Esophagus mucosa (tissue), 1 donor: Measurements from ENCODE around the gene MT1F. TPM values are rescaled to one million over a fixed set of nuclear protein-coding genes. Genes with fewer than 3 reads are reported as not detected.
"Not testable (repeated sequence)": the region's sequence is repeated elsewhere in the genome, so short reads cannot be mapped to it uniquely, and the experiment has no call there.

Experiments
- ATAC-seq: fragments of 200-7000 bp; cut with Tn5 transposase; one replicate; pipeline ENCODE4 v1.9.1; 2020
- total RNA-seq: library from RNA; stranded (reverse); gene quantifications from one replicate; pipeline ENCODE4 v1.2.4, GENCODE V29; 2023
- donor health status: DM: yes; HTN: yes; CAD: no.

MT1F gene
- total RNA-seq, 1 donor from 2014 or later, result 3.7 TPM

DNA sequence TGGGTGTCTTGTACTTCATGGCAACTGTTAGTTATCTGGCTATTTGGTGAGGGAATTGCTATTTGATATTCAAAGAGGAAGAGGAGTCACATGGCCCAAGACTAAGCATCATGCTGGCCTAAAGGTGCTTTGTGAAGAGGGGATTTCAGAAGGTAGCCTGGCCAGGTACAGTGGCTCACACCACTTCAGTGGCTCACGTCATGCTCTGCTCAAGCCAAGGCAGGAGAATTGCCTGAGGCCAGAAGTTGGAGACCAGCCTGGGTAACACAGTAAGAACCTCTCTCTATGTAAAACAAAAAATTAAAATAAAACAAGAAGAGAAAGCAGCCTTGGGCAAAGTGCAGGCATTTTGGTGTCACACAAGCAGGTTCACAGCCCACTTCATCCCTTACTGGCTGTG, 12.4 kb upstream of the MT1F start:
- ATAC-seq, result no peak

DNA sequence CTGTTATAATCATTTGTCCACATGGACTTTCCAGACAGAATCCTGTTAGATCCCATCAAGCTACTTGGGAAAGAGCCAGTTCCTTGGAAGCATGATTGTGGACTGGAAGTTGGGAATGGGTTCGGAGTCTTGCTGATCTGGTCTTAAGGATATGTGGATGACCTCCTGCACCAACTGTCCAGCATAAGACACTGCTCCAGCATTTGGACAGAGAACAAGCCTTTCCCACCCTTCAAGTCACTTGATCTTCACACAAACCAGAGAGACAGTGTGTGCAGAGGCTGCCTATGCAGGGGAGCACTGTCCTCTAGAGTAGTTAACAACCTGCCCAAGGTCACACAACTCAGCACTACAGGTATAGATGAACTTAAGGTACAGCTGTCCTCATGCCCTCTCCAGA, 11.9 kb upstream of the MT1F start:
- ATAC-seq, result no peak

DNA sequence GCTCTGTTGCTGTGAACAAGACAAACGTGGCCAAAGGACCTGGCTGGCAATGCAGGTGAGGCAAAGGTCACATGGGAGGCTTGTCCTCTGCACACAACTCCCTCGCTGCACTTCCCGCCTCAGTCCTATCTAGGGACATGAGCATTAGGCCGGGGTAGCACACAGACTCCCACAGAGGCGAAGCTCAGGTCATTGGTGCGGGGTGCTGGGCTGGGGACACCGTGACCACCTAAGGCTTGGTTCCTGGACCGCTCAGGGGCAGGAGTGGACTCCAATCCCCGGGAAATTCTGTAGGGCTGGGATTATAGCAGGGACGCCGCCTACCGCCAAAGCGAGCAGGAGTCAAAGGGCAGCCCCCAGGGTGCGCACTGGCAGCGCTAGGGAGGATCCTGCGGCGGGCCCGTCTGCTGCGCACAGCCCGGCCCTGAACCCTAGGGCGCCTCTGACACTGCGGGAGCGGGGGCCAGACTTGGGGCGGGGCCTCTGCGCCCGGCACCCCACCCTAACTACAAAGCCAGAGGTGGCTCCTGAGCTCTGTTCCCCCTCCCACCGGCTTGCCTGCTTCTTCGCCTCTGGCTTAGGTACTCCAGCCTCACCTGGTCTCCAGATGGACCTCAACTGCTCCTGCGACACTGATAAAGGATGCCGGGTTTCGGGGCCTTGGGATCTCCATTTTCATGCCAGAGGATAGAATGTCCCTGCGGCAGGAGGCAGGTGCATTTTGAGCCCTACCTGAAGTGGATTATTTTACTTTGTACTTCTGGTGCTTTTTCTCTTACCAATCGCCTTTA, 9.9 kb upstream of the MT1F start:
- no peak for ATAC-seq

DNA sequence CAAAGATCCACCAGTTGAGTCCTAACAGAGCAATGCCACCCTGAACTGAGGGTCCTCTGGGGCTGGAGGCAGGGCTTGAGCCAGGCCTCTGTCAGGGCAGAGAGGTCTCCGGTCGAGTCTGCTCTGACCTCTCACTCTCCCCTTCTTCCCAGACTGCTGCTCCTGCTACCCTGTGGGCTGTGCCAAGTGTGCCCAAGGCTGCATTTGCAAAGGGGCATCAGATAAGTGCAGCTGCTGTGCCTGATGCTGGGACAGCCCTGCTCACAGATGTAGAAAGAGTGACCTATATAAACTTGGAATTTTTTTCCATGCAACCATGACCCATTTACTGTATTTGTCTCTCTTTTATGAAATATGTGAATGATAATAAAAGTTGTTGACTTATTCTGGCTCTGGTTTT, 8.5 kb upstream of the MT1F start:
- no peak for ATAC-seq

DNA sequence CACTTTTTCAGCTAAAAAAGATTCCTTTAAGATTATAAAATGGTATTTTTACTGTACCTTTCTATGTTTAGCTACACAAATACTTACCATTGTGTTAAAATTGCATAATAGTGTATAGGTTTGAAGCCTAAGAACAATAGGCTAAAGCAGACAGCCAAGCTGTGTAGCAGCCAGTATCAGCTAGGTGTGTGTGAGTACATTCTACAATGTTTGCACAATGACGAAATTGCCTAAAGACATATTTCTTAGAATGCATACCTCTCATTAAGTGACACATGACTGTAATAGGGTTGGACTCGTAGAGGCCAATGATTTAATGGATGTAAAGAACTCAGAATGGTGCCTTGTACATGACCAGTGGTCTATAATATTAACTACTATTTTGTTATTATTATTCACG, 7.9 kb upstream of the MT1F start:
- ATAC-seq, result peak; percentile 95

DNA sequence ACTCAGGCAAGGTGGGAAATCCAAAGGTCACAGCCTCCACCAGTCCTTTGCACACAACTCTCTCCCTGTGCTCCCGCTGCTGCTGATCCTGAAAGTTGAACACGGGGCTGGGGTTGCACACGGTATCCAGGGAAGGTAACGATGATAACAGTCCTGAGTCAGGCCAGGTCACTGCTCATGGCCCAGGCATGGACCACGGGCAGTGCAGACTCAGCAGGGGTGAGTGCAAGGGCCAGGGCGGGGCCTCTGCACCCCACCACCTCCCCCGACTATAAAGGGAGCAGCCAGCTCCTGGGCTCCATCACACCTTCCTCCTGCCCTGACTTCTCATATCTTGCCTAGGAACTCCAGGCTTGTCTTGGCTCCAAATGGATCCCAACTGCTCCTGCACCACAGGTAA, 6.2 kb upstream of the MT1F start, which contains the start of gene MT1B:
Gene MT1B, plus strand, starts transcription at position 301 of the 400 bp plus-strand sequence. Its CDS starts 68 bp downstream, at position 369.
- no peak for ATAC-seq

DNA sequence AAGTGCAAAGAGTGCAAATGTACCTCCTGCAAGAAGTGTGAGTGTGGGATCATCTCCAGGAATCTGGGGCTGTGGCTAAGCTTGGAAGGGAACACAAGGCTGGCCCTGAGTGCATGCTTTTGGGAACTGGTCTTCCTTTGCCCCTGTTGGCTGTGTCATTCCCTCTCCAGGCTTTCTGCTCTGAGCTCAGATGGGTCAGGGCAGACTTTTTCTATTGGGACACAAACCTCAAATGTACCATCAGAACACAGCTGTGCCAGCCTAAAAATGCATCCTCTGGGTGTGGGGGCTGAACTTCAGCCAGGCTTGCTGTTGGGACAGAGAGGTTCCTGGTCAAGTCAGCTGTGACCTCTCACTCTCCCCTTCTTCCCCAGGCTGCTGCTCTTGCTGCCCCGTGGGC, 5.2 kb upstream of the MT1F start:
- ATAC-seq, result no peak

DNA sequence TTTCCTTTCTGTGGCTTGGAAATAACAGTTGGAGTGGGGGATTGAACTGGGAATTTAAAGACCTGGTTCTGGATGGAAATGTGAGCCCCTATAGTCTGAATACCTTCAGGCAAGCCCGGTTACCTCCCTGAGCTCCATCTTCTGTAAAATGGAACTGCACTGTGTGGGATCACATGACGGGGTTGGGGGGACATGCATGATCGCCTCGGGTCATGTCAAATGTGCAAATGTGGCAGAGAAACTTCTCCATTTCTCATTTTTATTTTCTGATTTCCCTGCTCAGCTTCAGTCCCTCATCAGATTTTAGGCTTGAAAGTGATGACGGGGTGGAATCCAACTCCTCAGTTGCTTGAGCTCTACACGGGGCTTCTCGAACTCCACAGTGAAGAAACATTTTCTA, 4.5 kb upstream of the MT1F start:
- ATAC-seq, result no peak

DNA sequence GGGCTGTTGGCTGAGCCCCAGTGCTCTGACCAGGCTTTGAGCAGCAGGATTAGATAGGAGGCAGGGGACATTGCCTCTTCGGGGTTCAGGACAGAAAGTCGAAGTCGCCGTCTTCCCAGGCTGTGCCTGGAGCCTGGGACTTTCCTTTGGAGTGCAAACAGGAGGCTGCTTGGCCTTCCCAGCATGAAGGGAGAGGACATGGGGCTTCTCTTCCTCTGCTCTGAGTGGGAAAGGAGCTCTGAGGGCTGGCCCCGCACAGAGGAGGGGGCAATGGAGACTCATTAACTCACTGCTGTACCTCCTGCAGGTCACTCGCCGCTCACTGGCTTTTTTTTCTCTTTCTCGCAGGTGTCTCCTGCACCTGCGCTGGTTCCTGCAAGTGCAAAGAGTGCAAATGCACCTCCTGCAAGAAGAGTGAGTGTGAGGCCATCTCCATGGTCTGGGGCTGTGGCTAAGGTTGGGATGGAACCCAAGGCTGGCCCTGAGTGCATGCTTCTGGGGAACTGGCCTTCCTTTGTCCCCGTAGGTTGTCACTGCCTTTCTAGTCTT, 642 bp downstream of the MT1F start:
- ATAC-seq, result no peak

DNA sequence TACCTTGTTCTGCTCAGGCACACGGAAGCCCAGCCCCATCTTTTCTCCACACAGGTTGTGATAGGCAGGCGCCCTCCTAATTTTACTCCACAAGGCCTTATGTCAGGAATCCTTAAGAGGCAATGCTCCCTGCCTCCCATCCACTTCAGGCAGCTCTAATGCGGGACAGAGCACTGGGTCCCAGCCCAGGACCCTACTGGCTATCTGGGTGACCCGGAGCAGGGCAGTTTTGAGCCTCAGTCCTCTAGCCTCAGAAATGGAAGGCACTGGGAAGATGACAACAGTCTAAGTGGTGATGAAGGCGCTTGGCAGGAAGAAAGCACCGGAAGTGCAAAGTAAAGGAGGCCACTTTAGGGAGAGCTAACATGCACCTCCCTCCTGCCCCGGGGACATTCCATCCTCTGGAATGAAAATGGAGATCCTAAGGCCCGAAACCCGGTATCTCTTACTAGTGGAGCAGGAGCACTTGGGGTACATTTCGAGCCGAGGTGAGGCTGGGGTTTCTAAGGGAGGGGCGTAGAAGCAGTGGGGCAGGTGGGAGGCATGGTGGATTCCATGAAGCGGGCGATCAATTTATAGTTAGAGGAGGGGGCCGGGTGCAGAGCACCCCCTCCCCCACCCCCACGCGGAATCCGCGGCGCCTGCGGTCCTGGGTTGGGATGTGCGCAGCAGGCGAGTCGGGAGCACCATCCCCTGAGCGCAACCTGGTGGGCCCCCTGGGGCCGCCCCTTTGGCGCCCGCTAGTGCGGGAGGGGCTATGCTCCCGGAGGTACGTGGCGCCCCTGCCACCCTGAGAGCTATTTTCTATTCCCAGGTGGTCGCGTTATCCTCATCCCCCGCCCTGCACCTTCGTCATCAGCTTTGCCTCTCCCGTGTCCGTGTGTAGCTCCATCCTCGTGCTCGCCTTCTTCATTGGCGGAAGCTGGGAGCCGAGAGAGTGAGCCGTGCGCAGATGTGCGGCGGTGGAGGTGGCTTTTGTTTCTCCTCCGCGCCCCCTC, 4.9 kb downstream of the MT1F start:
- ATAC-seq, result no peak

DNA sequence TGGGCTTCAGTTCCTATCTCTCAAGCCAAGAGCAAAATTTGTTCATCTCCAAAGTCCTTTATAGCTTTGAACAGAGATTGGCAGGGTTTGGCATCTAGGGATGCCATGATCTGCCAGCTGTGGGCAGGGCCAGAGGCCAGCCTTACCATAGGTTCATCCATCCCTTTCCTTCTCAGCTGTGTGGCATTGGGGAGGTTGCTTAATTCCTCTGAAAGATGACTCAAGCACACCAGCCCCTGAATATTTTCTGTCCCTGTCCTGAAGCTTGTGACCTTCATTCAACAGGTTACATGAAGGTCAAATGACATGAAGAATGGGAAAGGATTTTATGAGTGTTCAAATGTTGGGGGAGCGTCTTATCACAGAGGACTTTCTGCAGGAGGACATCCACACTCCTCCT, 6.7 kb downstream of the MT1F start:
- ATAC-seq, result no peak

DNA sequence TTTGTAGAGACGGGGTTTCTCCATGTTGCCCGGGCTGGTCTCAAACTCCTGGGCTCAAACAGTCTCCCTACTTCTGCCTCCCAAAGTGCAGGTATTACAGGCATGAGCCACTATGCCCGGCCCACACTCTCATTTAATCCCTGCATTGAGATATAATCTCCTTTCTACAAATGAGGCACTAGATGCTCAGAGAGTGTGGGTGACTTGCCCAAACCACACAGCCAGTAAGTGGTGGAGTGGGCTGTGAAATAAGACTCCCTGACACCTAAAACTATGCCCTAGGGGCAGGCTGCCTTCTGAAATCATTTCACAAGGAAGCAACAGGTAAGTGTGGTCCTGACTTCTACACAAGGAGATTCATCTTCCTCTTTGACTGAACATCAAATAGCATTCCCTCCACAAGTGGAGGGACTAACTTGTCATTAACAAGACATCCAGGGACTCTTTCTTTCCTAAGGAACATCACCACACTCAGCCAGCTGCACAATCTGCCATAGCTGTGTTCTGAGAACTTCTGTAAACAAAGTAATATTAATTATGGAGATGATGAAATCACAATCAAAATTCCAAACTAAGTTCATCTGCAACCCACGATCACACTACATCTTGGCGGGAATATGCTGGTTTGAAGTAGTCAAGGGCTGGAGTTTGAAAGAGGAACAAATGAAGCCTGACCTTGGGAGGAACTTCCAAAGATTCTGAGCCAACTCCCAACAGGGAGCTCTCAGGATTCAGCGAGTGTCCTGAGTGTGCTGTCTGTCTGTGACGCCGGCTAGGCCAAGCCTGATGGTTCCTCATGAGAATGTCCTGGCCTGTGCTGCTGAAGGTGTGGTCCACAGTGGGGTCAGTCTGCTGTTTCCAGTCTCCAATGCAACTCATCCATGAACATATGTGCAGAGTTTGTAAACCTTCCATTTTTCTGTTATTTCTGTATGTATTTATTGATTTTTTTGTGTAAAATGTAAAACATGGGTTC, 7.8 kb downstream of the MT1F start:
- ATAC-seq, result not testable (repeated sequence)

DNA sequence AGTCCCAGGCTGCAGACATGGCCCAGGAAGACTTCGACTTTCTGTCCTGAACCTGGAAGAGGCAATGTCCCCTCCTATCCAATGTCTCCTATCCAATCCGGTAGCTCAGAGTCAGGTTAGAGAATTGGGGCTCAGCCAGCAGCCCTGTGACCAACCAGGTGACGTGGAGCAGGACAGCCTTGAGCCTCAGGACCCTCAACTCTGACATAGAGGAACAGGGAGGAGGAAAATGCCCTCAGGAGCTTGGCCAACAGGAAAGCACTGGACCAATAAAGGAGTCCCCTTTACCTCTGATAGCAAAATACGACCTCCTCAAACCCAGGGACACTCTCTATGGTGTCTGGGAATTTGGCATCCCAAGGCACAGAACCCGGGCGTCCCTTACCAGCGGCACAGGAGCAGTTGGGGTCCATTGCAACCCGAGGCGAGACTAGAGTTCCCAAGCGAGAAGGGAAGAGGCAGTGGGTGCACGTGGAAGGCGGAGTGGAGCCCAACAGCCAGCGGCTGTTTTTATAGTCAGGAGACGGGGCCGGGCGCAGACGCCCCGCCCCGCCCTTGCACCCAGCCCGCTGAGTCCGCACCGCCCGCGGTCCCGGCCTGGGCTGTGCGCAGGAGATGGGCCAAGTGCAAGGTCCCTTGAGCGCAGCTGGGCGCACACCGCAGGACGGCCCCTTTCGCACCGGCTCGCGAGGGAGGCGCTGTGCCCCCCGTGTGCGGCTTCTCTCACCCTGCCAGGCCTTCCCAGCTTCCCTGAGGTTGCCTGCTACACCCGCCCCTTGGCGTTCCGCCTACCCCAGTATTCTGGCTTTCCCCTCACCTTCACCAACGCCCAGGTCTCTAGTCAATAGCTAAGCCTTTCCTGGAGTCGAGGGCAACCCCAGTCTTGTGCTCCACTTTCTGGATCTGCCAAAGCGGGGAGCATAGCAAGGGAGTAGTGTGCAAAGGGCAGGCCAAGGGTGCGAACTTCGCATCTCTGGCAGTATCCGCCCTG, 10.1 kb downstream of the MT1F start, which contains the start of gene MT1G:
Gene MT1G, minus strand, starts transcription at position 485 of the 991 bp plus-strand sequence. Its CDS starts 72 bp downstream, at position 413.
- ATAC-seq, result peak; percentile 80

DNA sequence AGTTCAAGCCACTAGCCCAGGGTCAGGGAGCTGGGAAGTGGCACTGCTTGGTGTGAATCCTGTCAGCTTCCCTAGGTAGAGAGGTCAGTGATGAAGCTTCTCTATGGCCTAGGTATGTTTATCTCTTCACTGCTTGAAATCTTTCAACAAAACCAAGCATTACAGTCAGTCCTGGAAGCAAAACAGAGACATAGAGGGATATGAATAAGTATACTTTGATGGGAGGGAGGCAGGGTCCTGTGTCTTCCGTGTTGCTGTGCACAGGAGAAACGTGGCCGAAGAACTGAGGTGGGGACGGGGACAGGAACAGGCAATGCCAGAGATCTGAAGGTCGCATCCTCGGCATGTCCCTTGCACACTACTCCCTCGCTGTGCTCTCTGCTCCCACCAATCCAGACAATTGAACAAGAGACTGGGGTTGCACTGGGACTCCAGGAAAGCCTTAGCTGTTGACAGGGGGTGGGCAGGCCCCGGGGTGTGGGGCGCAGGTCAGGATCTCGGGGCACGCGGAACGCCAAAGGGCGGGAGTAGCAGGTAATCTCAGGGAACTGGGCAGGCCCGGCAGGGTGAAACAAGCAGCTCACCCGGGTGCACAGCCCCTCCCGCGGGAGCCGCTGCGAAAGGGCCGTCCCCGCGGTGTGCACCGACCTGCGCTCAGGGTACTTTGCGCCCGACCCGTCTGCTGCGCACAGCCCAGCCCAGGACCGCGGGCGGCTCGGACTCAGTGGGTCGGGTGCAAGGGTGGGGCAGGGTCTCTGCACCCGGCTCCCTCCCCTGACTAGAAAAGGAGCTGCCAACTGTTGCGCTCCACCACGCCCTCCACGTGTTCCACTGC, 11.5 kb downstream of the MT1F start, which contains the start of gene MT1H:
Gene MT1H, plus strand, starts transcription at position 810 of the 835 bp plus-strand sequence. CDS start 71 bp downstream, outside the sequence.
- peak; percentile 77 for ATAC-seq

DNA sequence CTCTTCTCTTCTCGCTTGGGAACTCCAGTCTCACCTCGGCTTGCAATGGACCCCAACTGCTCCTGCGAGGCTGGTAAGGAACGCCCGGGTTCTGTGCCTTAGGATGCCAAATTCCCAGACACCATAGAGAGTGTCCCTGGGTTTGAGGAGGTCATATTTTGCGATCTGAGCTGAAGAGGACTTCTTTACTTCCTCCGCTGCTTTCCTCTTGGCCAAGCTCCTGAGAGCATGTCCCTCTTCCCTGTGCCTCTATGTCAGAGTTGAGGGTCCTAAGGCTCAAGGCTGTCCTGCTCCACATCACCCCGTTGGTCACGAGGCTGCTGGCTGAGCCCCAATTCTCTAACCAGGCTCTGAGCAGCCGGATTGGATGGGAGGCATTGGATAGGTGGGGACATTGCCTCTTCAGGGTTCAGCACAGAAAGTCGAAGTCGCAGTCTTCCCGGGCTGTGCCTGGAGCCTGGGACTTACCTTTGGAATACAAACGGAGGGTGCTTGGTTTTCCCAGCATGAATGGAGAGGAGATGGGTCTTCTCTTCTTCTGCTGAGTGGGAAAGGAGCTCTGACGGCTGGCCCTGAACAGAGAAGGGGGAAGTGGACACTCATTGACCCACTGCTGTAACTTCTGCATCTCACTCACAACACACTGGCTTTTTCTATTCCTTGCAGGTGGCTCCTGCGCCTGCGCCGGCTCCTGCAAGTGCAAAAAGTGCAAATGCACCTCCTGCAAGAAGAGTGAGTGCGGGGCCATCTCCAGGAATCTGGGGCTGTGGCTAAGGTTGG, 12.3 kb downstream of the MT1F start:
- ATAC-seq, result no peak

DNA sequence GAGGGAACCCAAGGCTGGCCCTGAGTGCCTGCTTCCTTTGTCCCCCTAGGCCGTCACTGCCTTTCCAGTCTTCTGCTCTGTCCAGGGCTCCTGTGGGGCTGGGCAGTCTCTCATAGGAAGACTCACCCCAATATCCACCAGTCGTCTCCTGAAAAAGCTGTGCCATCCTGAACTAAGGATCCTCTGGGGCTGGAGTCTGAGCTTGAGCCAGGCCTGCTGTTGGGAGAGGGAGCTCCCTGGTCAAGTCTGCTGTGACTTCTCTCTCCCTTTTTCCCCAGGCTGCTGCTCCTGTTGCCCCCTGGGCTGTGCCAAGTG, 12.8 kb downstream of the MT1F start:
- no peak for ATAC-seq

DNA sequence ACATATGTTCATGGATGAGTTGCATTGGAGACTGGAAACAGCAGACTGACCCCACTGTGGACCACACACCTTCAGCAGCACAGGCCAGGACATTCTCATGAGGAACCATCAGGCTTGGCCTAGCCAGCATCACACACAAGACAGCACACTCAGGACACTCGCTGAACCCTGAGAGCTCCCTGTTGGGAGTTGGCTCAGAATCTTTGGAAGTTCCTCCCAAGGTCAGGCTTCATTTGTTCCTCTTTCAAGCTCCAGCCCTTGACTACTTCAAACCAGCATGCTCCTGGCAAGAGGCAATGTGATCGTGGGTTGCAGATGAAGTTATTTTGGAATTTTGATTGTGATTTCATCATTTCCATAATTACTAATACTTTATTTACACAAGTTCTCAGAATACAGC, 13.9 kb downstream of the MT1F start:
- not testable (repeated sequence) for ATAC-seq

DNA sequence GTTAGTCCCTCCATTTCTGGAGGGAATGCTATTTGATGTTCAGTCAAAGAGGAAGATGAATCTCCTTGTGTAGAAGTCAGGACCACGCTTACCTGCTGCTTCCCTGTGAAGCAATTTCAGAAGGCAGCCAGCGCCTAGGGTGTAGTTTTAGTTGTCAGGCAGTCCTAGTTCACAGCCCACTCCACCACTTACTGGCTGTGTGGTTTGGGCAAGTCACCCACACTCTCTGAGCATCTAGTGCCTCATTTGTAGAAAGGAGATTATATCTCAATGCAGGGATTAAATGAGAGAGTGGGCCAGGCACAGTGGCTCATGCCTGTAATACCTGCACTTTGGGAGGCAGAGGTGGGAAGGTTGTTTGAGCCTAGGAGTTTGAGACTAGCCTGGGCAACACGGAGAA, 14.4 kb downstream of the MT1F start:
- not testable (repeated sequence) for ATAC-seq
